ENCODE measurements around the gene PTPRK. TPM values are rescaled to one million over a fixed set of nuclear protein-coding genes. Genes with fewer than 3 reads are reported as not detected.
A peak's percentile ranks its signal among the peaks of the same experiment; 100 is the strongest.

Gene PTPRK
- total and polyA plus RNA-seq, 2 of the 13 experiments (the other 11 are each of a cell fraction or from before 2014, with no cell fraction given) = 43.6 to 98.3 TPM

DNA sequence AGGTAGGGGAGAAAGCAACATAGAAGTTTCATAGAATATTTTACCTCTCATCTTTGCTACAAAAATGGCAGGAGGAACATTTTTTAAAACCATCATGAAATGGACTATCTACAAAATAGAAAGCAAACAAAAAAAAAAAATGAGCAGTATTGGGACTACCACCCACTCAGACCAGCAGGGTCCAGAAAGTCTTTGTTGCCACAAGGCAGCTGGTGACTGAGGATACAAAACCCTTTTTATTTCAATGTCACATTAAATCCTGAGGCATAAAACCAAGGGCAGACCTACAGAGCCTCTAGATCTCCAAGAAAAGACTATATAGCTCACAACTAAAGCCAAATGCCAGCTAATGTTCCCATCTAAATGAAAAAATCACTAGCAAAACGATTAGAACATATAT is 282.2 kb downstream of the PTPRK start:
- FAIRE-seq (no peak), DNase-seq (ENCODE audit: low spot score) (no peak), ATAC-seq (no peak)
- Histone ChIP-seq H3K4me1 (ENCODE audit: insufficient read depth, low read length) (no peaks in the 10 kb centered on the region), H3K4me3 (replicated peaks in 1 of 3; ENCODE audit: insufficient read depth in 1 of 3, low read depth in 2 of 3, low read length in 3 of 3) (no peak overlapping the region), H3K9me3 (ENCODE audit: low read length) (no peaks in the 10 kb centered on the region), H3K36me3 (replicated peaks in 1 of 2; ENCODE audit: control insufficient read depth in 1 of 2, insufficient read depth in 2 of 2, low read length in 2 of 2) (peaks cover 19 to 36% of the 10 kb centered on the region in 2 experiments), H4K20me1 (ENCODE audit: insufficient read depth, low read length) (no peaks in the 10 kb centered on the region), H3K9ac (ENCODE audit: insufficient read depth, low read depth, low read length) (no peak overlapping the region), H3K4me2 (ENCODE audit: low read depth, low read length) (no peak overlapping the region), H3K27ac (ENCODE audit: extremely low read length, insufficient read depth, low read length) (no peak overlapping the region), H2AFZ (ENCODE audit: low read length) (no peak overlapping the region), H3K27me3 (ENCODE audit: control insufficient read depth in 1 of 2, insufficient read depth in 2 of 2, low read length in 2 of 2) (no peaks in the 10 kb centered on the region), H3K79me2 (ENCODE audit: insufficient read depth, low read length) (no peaks in the 10 kb centered on the region)
- intact Hi-C loops (cut with micrococcal nuclease; ENCODE audit: unreplicated experiment) = no loop called here
- TF ChIP-seq KLF16 (CRISPR knock-in tag; IDR thresholded peaks at IDR 0.05) (no peak), ZBTB7B (CRISPR knock-in tag; IDR thresholded peaks at IDR 0.05) (no peak), CEBPB (IDR thresholded peaks at IDR 0.05; ENCODE audit: borderline replicate concordance, low read depth, low read length) (no peak), RBM22 (optimal IDR thresholded peaks at IDR 0.05; ENCODE audit: low read length) (peak; percentile 53), ZNF136 (CRISPR knock-in tag; IDR thresholded peaks at IDR 0.05; ENCODE audit: low read depth) (no peak), ZNF775 (CRISPR knock-in tag; IDR thresholded peaks at IDR 0.05; ENCODE audit: borderline replicate concordance) (no peak), E2F2 (CRISPR knock-in tag; IDR thresholded peaks at IDR 0.05; ENCODE audit: borderline replicate concordance) (no peak)
- TF ChIP-seq, protein P1, sequence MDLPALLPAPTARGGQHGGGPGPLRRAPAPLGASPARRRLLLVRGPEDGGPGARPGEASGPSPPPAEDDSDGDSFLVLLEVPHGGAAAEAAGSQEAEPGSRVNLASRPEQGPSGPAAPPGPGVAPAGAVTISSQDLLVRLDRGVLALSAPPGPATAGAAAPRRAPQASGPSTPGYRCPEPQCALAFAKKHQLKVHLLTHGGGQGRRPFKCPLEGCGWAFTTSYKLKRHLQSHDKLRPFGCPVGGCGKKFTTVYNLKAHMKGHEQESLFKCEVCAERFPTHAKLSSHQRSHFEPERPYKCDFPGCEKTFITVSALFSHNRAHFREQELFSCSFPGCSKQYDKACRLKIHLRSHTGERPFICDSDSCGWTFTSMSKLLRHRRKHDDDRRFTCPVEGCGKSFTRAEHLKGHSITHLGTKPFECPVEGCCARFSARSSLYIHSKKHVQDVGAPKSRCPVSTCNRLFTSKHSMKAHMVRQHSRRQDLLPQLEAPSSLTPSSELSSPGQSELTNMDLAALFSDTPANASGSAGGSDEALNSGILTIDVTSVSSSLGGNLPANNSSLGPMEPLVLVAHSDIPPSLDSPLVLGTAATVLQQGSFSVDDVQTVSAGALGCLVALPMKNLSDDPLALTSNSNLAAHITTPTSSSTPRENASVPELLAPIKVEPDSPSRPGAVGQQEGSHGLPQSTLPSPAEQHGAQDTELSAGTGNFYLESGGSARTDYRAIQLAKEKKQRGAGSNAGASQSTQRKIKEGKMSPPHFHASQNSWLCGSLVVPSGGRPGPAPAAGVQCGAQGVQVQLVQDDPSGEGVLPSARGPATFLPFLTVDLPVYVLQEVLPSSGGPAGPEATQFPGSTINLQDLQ (CRISPR knock-in tag; IDR thresholded peaks at IDR 0.05) = no peak
- 84% methylated on average over 1 of the region's 1 CpG for WGBS (ENCODE audit: low lambda C conversion rate)
- POLR2A ChIA-PET = no interaction called here
- in situ Hi-C loops (cut with HindIII; ENCODE audit: extremely low pct_ligation_motif_present, low pct_unique_long_range_greater_than_20kb) = no loop called here
- CTCF ChIA-PET (ENCODE audit: low intra/inter-chr PET ratio, low total read pairs) = no interaction called here
- no TSS peak for BruUV-seq (replicated peaks)

Measured in HepG2 (cell line).